GM13977 (cell line): Measurements from ENCODE around the gene LRRC47.
"Not testable (repeated sequence)": the region's sequence is repeated elsewhere in the genome, so short reads cannot be mapped to it uniquely, and the experiment has no call there.

Experiments used
- DNase-seq: peaks from one replicate; pipeline ENCODE4 v3.0.0; 2012; ENCODE audit warnings: low spot score
- CTCF ChIP-seq: IDR thresholded peaks from 2 replicates; pipeline ENCODE4 v1.5.1; 2012; ENCODE audit warnings: mild to moderate bottlenecking, control low read depth; ENCODE audit not compliant: insufficient read depth; ENCODE audit errors: extremely low read depth, missing control alignments
- in situ Hi-C: fragments of 300-500 bp; cut with MboI; formaldehyde crosslinking; loops from one replicate; pipeline ENCODE4 v1.12.0; 2022; ENCODE audit warnings: low sequenced_read_pairs, low pct_unique_long_range_greater_than_20kb, mixed read lengths, inconsistent platforms; ENCODE audit not compliant: unreplicated experiment

LRRC47 gene

GRCh38 chr1:3752400-3752945 is 43.8 kb downstream of the LRRC47 start, which contains the start of gene CCDC27:
Gene CCDC27, plus strand, starts transcription at chr1:3752450. Its CDS starts 32 bp downstream, at chr1:3752482.
- in situ Hi-C loops: no loop called here
- no peak for TF ChIP-seq CTCF
- DNase-seq: no peak

GRCh38 chr1:3750741-3751140 is 45.6 kb downstream of the LRRC47 start:
- no peak for TF ChIP-seq CTCF
- in situ Hi-C loops: no loop called here
- DNase-seq: no peak

GRCh38 chr1:3749512-3749911 is 46.8 kb downstream of the LRRC47 start:
- no peak for TF ChIP-seq CTCF
- in situ Hi-C loops: no loop called here
- no peak for DNase-seq

GRCh38 chr1:3748316-3748900 is 47.9 kb downstream of the LRRC47 start:
- in situ Hi-C loops, DNase-seq: not testable (repeated sequence)

DNA sequence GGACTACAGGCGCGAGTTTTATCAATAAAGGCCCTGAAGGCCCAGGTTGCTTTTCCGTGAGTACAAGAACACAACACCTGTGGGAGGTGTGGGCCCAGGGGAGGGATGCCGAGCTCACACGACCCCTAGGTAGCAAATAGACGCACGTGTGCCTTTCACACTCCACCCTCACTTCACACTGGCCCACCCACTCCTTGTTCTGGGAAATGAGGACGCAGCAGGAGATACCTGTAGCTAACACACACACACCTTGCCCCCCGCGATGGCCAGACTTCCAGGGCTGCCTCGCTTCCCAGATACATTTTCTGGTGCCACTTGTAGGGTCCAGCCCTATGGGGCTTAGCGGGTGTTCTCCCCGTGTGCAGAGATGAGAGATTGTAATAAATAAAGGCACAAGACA is 48.4 kb downstream of the LRRC47 start:
- no peak for DNase-seq
- in situ Hi-C loops: no loop called here
- TF ChIP-seq CTCF: no peak

GRCh38 chr1:3747522-3747848 is 48.8 kb downstream of the LRRC47 start:
- in situ Hi-C loops: no loop called here
- DNase-seq: no peak
- no peak for TF ChIP-seq CTCF

DNA sequence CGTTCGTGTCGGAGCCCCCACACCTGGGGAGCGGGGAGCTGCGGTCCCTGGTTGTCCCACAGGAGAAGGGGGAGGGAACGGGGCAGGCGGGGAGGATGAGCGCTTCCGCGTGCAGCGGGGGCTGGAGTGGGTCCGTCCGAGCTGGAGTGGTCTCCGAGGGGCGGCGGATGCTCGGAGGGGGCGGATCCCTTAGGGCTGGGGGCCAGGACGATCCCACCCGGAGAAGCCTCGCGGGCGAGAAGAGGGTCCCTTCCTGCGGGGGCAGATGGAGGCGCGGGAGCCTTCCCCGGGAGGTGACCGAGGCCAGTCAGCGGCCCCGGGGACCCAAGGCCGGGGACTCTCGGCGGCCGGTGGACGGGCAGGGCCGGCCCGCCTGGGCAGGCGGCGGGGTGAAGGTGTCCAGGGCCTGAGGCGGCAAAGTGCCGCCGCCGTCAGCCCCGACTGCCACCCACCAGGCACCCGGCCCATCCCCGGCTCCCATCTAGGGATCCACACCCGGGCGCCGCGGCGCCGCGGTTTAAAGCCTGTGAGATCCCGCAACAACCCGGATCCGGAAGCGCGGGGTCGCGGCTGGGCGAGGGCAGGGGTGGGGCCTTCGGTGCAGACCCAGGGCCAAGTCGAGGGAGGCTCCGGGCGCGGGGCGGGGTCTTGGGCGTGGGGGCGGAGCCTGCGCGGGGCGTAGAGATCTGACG is 49.3 kb downstream of the LRRC47 start:
- TF ChIP-seq CTCF: no peak
- DNase-seq: peak; percentile 98

More for the DNA sequence above, 49.3 kb downstream of the LRRC47 start:
- in situ Hi-C loops: no loop called here
